ENCODE results near the gene COX7B. TPM values are rescaled to one million over a fixed set of nuclear protein-coding genes. Genes with fewer than 3 reads are reported as not detected.

The COX7B gene
- polyA plus RNA-seq, 1 donor (not counting 4 experiments of a cell fraction or from before 2014, with no cell fraction given), result 1,116 TPM

DNA sequence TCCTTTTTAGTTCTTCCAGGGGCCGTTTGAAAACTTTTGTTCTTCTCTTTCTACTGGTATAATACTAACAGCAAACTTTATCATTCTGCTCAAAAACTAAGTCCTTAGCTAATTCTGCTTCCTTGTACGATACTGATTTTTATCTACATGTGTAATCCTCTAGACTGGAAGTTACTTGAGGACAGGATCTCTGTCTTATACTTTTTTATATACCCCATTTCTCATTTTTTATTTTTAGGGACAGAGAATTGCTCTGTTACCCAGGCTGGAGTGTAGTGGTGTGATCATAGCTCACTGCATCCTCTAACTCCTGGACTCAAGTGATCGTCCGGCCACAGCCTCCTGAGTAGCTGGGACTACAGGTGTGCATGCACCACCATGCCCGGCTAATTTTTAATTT, 2.2 kb downstream of the COX7B start:
- TF ChIP-seq, protein P1, sequence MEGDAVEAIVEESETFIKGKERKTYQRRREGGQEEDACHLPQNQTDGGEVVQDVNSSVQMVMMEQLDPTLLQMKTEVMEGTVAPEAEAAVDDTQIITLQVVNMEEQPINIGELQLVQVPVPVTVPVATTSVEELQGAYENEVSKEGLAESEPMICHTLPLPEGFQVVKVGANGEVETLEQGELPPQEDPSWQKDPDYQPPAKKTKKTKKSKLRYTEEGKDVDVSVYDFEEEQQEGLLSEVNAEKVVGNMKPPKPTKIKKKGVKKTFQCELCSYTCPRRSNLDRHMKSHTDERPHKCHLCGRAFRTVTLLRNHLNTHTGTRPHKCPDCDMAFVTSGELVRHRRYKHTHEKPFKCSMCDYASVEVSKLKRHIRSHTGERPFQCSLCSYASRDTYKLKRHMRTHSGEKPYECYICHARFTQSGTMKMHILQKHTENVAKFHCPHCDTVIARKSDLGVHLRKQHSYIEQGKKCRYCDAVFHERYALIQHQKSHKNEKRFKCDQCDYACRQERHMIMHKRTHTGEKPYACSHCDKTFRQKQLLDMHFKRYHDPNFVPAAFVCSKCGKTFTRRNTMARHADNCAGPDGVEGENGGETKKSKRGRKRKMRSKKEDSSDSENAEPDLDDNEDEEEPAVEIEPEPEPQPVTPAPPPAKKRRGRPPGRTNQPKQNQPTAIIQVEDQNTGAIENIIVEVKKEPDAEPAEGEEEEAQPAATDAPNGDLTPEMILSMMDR (optimal IDR thresholded peaks at IDR 0.05 in 1 of 3, IDR thresholded peaks at IDR 0.05 in 1 of 3, conservative IDR thresholded peaks at IDR 0.05 in 1 of 3; ENCODE audit: extremely low read depth in 1 of 3, insufficient read depth in 2 of 3, low read length in 3 of 3), result no peak
- no peak for TF ChIP-seq EZH2 (IDR thresholded peaks at IDR 0.05; ENCODE audit: low read length)
- H3K9me1 ChIP-seq (ENCODE audit: control insufficient read depth, extremely low read depth, insufficient read depth, low read length), result no peaks in the 10 kb centered on the region
- peaks cover 0 to 3% of the 10 kb centered on the region in 2 experiments for H3K36me3 ChIP-seq (ENCODE audit: control insufficient read depth in 2 of 2, extremely low read depth in 1 of 2, insufficient read depth in 2 of 2, low read length in 2 of 2)
- no peak overlapping the region for H3K4me3 ChIP-seq (ENCODE audit: control insufficient read depth in 2 of 3, extremely low read depth in 1 of 3, insufficient read depth in 2 of 3, low read depth in 1 of 3, low read length in 3 of 3)
- DNase-seq (ENCODE audit: low read depth, low spot score) (no peak), FAIRE-seq (no peak)
- H3K4me2 ChIP-seq (ENCODE audit: control insufficient read depth, extremely low read depth, insufficient read depth, low read depth, low read length), result peak overlapping the region; percentile 10
- no peak overlapping the region for H3K27ac ChIP-seq (ENCODE audit: control insufficient read depth, insufficient read depth, low read length)
- H3K4me1 ChIP-seq (ENCODE audit: control insufficient read depth, extremely low read depth, insufficient read depth, low read length), result no peaks in the 10 kb centered on the region
- dilution Hi-C loops (cut with MboI; ENCODE audit: extremely low pct_ligation_motif_present, low sequenced_read_pairs), result no loop called here
- H3K9me3 ChIP-seq (ENCODE audit: control insufficient read depth, low read depth, low read length), result no peaks in the 10 kb centered on the region
- no peak overlapping the region for H2AFZ ChIP-seq (ENCODE audit: control insufficient read depth, low read length)
- H3K27me3 ChIP-seq (ENCODE audit: control insufficient read depth, extremely low read depth, insufficient read depth, low read length), result no peaks in the 10 kb centered on the region
- H3K9ac ChIP-seq (ENCODE audit: control insufficient read depth, extremely low read depth, insufficient read depth, low read length), result no peak overlapping the region
- H4K20me1 ChIP-seq (ENCODE audit: control insufficient read depth, extremely low read depth, insufficient read depth, low read length), result no peaks in the 10 kb centered on the region
- peaks cover 37% of the 10 kb centered on the region for H3K79me2 ChIP-seq (ENCODE audit: control insufficient read depth, insufficient read depth, low read length)

GRCh38 chrX:77910108-77910840, 11.0 kb downstream of the COX7B start, which contains the start of gene ATP7A:
Gene ATP7A, plus strand, starts transcription at chrX:77910693. Its CDS starts 60,949 bp downstream, at chrX:77971642.
- no peaks in the 10 kb centered on the region for H3K4me1 ChIP-seq (ENCODE audit: control insufficient read depth, extremely low read depth, insufficient read depth, low read length)
- H3K27me3 ChIP-seq (ENCODE audit: control insufficient read depth, extremely low read depth, insufficient read depth, low read length), result no peaks in the 10 kb centered on the region
- H3K79me2 ChIP-seq (ENCODE audit: control insufficient read depth, insufficient read depth, low read length), result no peaks in the 10 kb centered on the region
- no peaks in the 10 kb centered on the region for H3K36me3 ChIP-seq (ENCODE audit: control insufficient read depth in 2 of 2, extremely low read depth in 1 of 2, insufficient read depth in 2 of 2, low read length in 2 of 2)
- H3K9me1 ChIP-seq (ENCODE audit: control insufficient read depth, extremely low read depth, insufficient read depth, low read length), result no peaks in the 10 kb centered on the region
- H3K9me3 ChIP-seq (ENCODE audit: control insufficient read depth, low read depth, low read length), result no peaks in the 10 kb centered on the region
- peak within 1 kb of the TSS; percentile 94 for H2AFZ ChIP-seq (ENCODE audit: control insufficient read depth, low read length)
- FAIRE-seq (no peak), DNase-seq (ENCODE audit: low read depth, low spot score) (no peak)
- peak within 1 kb of the TSS; percentile 77 for H3K4me2 ChIP-seq (ENCODE audit: control insufficient read depth, extremely low read depth, insufficient read depth, low read depth, low read length)
- peak within 1 kb of the TSS; percentile 46 to 70 (median 54) for H3K4me3 ChIP-seq (ENCODE audit: control insufficient read depth in 2 of 3, extremely low read depth in 1 of 3, insufficient read depth in 2 of 3, low read depth in 1 of 3, low read length in 3 of 3)
- H3K9ac ChIP-seq (ENCODE audit: control insufficient read depth, extremely low read depth, insufficient read depth, low read length), result peak within 1 kb of the TSS; percentile 74
- no peaks in the 10 kb centered on the region for H4K20me1 ChIP-seq (ENCODE audit: control insufficient read depth, extremely low read depth, insufficient read depth, low read length)
- TF ChIP-seq, protein P1 (optimal IDR thresholded peaks at IDR 0.05 in 1 of 3, IDR thresholded peaks at IDR 0.05 in 1 of 3, conservative IDR thresholded peaks at IDR 0.05 in 1 of 3; ENCODE audit: extremely low read depth in 1 of 3, insufficient read depth in 2 of 3, low read length in 3 of 3), result peak; percentile 20 to 71 (median 45)
- no peak for TF ChIP-seq EZH2 (IDR thresholded peaks at IDR 0.05; ENCODE audit: low read length)
- dilution Hi-C loops (cut with MboI; ENCODE audit: extremely low pct_ligation_motif_present, low sequenced_read_pairs), result no loop called here
- peak within 1 kb of the TSS; percentile 68 for H3K27ac ChIP-seq (ENCODE audit: control insufficient read depth, insufficient read depth, low read length)

Measured in keratinocyte (primary cell).